Activated CD4-positive, alpha-beta T cell treated with anti-CD3 and anti-CD28 coated beads, Interleukin-2, Interleukin-4, amounts not matched to agents 100 ng/mL and 50 ng/mL, durations not matched to agents 16 hours and 8 hours (primary cell): ENCODE results near the gene MOCOS.
"Not testable (repeated sequence)": the region's sequence is repeated elsewhere in the genome, so short reads cannot be mapped to it uniquely, and the experiment has no call there.

ENCODE experiments used
- DNase-seq: peaks from one replicate; pipeline ENCODE4 v3.0.0-alpha.2; 2020; ENCODE audit warnings: low spot score

MOCOS gene

DNA sequence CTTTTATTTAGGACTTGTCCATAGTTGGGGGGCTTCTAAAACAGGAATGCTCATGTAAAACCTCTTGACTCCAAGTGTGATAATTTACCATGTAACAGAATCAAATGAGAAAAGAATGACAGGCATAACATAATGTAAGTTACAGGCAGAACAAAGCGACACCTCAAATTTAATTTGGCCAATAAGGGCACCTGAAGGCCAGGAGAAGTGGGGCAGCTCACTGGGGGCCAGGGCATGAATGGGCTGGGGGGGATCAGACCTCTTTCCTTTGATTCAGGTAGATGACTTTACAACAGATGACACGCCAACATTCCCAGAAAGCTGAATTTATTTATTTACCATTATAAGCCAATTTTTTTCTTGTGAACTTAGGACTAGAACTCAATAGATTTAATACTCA, 14.5 kb downstream of the MOCOS start:
- DNase-seq = no peak

DNA sequence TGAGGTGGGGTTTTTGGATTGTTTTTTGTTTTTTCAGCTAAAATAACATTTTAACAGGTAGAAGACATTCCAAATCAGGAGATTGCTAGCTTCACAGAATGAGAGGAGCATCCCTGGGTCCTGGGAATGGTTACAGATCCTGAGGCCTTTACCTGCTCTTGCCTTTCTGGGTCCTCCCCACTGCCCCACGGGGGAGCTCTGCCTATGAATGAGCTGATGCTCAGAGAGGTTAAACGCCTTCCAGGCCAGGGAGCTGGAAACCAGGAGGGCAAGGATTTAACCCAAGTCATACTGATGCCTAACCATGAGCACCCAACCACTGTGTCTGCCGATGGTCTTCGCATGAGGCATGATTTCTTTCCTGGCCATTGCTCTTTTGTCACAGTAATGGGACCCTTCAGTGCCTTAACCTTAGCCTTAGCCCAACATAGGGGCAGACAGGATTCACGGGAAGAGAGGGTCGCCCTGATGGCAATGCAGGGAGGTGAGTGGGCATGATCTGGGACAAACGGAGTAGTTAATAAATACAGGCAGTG, 16.1 kb downstream of the MOCOS start:
- no peak for DNase-seq

DNA sequence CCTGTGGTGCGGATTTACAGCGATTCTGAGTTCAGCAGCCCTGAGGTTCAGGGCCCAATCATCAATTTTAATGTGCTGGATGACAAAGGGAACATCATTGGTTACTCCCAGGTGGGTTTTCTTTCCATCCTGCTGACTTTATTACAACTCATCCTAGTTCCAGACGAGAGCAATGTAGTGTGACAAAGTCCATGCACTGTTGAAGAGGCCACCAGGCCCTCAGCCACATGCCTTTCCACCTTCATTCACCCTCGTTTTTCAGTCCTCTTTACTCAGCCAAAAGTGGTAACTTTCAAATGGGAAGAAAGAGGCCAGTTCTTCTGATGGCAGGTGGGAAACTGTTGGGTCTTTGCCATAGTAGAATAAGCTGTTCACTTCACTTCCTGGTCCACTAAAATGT, 17.9 kb downstream of the MOCOS start:
- no peak for DNase-seq

DNA sequence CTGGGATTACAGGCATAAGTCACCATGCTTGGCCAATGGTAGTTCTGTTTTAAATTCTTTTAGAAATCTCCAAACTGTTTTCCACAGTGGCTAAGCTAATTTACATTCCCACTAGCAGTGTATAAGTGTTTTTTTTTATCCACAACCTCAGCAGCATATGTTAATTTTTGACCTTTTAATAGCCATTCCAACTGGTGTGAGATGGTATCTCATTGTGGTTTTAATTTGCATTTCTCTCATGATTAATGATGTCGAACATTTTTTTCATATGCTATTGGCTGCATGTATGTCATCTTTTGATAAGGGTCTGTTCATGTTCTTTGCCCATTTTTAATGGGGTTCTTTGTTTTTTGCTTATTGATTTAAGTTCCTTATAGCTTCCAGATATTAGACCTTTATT, 20.0 kb downstream of the MOCOS start:
- no peak for DNase-seq

GRCh38 chr18:36207969-36208368, 20.7 kb downstream of the MOCOS start:
- not testable (repeated sequence) for DNase-seq

DNA sequence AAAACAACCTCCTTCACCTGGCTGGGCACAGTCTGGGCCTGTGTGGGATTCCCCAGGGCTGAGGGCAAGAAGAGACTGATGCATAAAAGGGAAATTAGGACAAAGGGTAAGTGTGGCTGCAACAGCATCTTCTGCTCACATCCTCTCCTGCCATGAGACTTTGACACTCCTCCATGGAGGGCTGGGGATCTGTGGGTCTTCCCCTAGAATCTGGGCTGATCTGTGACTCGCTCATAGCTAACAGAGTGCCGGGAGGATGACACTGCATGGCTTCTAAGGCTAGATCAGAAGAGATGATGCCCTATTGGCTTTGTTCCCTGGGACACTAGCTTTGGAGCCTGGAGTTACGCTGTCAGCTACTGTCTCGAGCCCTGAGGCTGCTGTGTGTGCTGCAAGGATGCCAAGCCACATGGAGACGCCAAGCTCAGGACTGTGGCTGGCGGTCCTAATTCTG, 24.3 kb downstream of the MOCOS start:
- no peak for DNase-seq

GRCh38 chr18:36212301-36213171, 25.2 kb downstream of the MOCOS start:
- no peak for DNase-seq

DNA sequence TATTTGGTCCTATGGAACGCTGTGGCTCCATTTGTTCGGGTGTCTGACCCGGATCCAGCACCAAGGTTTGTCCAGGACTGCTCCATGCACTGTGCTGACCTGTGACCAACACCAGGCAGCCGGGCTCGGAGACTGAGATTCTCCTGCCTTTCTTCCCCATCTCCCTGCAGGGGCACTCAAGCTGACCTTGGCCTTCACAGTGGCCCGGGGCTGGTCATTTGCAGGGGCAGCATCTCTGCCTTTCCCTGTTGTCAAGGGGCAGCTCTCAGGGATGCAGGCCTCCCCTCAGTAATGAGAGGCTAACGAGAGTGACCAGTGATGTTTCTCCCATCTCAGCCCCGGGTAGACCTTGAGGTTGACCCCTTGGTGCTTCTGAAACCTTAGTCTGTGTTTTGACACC, 27.5 kb downstream of the MOCOS start:
- no peak for DNase-seq

GRCh38 chr18:36215577-36215976, 28.3 kb downstream of the MOCOS start:
- no peak for DNase-seq

GRCh38 chr18:36217348-36217747, 30.1 kb downstream of the MOCOS start:
- no peak for DNase-seq

GRCh38 chr18:36229188-36229587, 41.9 kb downstream of the MOCOS start:
- DNase-seq = no peak

DNA sequence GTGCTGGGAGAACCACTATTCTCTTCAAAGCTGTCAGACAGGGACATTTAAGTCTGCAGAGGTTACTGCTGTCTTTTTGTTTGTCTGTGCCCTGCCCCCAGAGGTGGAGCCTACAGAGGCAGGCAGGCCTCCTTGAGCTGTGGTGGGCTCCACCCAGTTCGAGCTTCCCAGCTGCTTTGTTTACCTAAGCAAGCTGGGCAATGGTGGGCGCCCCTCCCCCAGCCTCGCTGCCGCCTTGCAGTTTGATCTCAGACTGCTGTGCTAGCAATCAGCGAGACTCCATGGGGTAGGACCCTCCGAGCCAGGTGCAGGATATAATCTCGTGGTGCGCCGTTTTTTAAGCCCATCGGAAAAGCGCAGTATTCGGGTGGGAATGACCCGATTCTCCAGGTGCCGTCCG, 53.2 kb downstream of the MOCOS start:
- DNase-seq = not testable (repeated sequence)

- no peak for DNase-seq
Observed at GRCh38 chr18:36241831-36242230, 54.5 kb downstream of the MOCOS start.

GRCh38 chr18:36247036-36247435, 59.7 kb downstream of the MOCOS start:
- DNase-seq = no peak

- no peak for DNase-seq
Observed at GRCh38 chr18:36249392-36249791, 62.1 kb downstream of the MOCOS start.

GRCh38 chr18:36250827-36251226, 63.5 kb downstream of the MOCOS start:
- DNase-seq = no peak

- DNase-seq = no peak
Observed at GRCh38 chr18:36255072-36255698, 67.9 kb downstream of the MOCOS start.

DNA sequence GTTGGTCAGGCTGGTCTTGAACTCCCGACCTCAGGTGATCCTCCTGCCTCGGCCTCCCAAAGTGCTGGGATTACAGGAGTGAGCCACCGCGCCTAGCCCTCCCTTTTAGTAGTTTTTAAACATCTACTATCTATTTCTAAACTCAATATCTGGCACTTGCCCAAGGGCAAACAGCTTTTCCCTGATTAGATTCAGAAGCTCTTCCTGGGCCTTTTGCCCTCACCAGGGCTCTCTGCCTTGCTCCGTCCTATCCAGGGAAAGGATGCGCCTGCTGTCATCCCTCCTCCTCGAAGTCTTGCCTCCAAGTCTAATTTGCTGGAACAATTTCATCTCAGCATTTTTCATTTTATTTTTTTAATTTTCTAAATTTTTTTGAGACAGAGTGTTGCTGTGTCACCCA, 68.8 kb downstream of the MOCOS start:
- no peak for DNase-seq

DNA sequence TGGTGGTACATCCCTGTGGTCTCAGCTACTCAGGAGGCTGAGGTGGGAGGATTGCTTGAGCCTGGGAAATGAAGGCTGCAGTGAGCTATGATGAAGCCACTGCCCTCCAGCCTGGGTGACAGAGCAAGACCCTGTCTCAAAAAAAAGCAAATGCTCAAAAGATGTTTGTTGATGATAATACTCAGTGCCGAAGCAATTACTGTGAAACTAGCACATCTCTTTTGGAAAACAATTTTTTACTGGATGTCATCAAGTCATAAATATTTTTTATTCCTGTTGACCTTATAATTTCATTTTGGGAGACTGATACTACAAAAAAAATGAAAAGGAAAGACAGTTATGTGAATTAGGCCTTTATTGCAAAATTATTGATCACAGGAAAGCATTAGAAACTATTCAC, 75.7 kb downstream of the MOCOS start:
- DNase-seq = no peak

DNA sequence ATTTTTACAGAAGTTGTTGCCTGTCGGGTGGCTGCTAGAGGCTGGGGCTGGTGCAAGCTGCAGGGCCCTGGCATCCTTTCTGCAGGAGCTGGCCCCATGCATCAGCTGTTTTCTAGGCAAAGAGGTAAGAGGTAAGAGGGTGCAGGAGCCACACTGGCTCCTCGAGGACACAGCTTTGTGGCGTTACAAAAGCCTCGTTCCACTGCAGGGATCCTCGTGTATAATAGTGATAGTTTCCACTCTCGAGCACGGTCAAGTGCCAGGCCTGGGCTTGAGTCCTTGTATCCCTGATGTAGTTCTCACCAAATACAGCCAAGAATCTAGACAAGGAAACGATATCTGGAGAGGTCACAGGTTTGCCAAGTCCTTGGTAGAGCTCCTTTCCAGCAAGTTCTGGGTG, 77.0 kb downstream of the MOCOS start:
- DNase-seq = no peak

- no peak for DNase-seq
Observed at GRCh38 chr18:36265015-36265414, 77.7 kb downstream of the MOCOS start.

GRCh38 chr18:36269157-36269556, 81.9 kb downstream of the MOCOS start:
- DNase-seq = no peak

GRCh38 chr18:36271153-36271552, 83.9 kb downstream of the MOCOS start:
- DNase-seq = no peak
